GM23338 (cell line): Measurements from ENCODE around the gene BEST2.

ENCODE experiments used
- CREB1 ChIP-seq: fragments of 250-450 bp; sonication (Bioruptor Pico); IDR thresholded peaks from 2 replicates; pipeline ENCODE4 v1.5.0; 2020; ENCODE audit warnings: low read depth, mild to moderate bottlenecking, moderate library complexity
- EZH2 ChIP-seq: fragments of 200-600 bp; sonication (generic); IDR thresholded peaks from one replicate; pipeline ENCODE4 v1.8.0; 2017; ENCODE audit warnings: antibody characterized with exemption, mild to moderate bottlenecking, low read depth; ENCODE audit not compliant: unreplicated experiment
- EZH2phosphoT487 ChIP-seq: fragments of 200-600 bp; sonication (generic); IDR thresholded peaks from one replicate; pipeline ENCODE4 v1.8.1; 2018; ENCODE audit warnings: antibody characterized with exemption; ENCODE audit not compliant: unreplicated experiment
- JUNB ChIP-seq: IDR thresholded peaks from one replicate; pipeline ENCODE4 v1.6.1; 2016; ENCODE audit warnings: antibody characterized with exemption; ENCODE audit not compliant: unreplicated experiment
- POLR2AphosphoS5 ChIP-seq: IDR thresholded peaks from 2 replicates; pipeline ENCODE4 v1.6.1; 2016; ENCODE audit warnings: antibody characterized with exemption, low read depth
- STAT1 ChIP-seq: IDR thresholded peaks from one replicate; pipeline ENCODE4 v1.6.1; 2016; ENCODE audit warnings: antibody characterized with exemption; ENCODE audit not compliant: unreplicated experiment
- TF ChIP-seq, protein P1 (sequence below), 2 experiments: fragments of 200-600 bp in 1 of 2; sonication (generic) in 1 of 2; conservative IDR thresholded peaks; 2 replicates each; pipeline versions ENCODE4 v1.5.1 to v1.6.1; 2016 to 2017; ENCODE audit warnings: antibody characterized with exemption in 2 of 2, low read depth in 2 of 2, mild to moderate bottlenecking in 2 of 2, moderate library complexity in 1 of 2
- TF ChIP-seq, protein P2 (sequence below): IDR thresholded peaks from one replicate; pipeline ENCODE4 v1.6.1; 2018; ENCODE audit warnings: antibody characterized with exemption; ENCODE audit not compliant: unreplicated experiment
- TF ChIP-seq, protein P3 (sequence below): IDR thresholded peaks from 2 replicates; pipeline ENCODE4 v1.6.1; 2016; ENCODE audit warnings: antibody characterized with exemption

DNA sequence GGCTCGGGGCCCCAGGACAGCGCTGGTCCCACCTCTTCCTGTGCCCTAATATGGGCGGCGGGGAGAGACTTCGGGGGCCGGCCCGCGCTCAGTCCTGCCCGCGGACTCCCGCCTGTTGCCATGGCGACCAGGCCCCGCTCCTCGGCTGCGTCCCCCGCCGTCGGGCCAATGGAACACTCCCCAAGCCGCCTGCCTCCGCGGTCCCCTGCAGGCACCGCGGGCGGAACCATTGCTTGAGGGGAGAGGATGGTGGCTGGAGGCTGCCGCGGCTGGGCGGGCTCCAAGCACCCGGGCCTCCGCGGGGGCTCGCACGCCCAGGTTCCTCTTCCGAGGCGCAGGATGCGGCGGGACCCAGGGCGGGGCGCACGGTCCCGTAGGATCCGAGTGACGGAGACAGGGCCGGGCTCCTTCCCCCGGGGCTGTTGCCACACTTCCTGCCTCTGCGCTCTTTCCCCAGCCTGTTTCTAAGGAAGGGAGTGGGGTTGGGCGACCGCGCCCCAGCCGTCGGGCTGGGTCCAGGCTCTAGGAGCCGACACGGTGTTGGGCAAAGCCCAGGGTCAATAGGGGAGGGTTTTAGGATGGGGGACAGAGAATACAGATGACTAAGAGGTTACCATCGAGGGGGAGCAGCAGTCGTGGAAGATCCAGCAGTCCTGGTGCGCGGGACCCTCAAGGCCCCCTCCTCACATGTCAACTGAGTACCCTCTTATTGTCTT, 38.5 kb downstream of the BEST2 start:
- TF ChIP-seq, protein P1, sequence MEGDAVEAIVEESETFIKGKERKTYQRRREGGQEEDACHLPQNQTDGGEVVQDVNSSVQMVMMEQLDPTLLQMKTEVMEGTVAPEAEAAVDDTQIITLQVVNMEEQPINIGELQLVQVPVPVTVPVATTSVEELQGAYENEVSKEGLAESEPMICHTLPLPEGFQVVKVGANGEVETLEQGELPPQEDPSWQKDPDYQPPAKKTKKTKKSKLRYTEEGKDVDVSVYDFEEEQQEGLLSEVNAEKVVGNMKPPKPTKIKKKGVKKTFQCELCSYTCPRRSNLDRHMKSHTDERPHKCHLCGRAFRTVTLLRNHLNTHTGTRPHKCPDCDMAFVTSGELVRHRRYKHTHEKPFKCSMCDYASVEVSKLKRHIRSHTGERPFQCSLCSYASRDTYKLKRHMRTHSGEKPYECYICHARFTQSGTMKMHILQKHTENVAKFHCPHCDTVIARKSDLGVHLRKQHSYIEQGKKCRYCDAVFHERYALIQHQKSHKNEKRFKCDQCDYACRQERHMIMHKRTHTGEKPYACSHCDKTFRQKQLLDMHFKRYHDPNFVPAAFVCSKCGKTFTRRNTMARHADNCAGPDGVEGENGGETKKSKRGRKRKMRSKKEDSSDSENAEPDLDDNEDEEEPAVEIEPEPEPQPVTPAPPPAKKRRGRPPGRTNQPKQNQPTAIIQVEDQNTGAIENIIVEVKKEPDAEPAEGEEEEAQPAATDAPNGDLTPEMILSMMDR (conservative IDR thresholded peaks at IDR 0.05; ENCODE audit: low read depth in 2 of 2): no peak
- peak; percentile 50; the same call in 1 of the 2 replicates for TF ChIP-seq POLR2AphosphoS5
- no peak for TF ChIP-seq EZH2
- TF ChIP-seq EZH2phosphoT487: no peak
- TF ChIP-seq, protein P2, sequence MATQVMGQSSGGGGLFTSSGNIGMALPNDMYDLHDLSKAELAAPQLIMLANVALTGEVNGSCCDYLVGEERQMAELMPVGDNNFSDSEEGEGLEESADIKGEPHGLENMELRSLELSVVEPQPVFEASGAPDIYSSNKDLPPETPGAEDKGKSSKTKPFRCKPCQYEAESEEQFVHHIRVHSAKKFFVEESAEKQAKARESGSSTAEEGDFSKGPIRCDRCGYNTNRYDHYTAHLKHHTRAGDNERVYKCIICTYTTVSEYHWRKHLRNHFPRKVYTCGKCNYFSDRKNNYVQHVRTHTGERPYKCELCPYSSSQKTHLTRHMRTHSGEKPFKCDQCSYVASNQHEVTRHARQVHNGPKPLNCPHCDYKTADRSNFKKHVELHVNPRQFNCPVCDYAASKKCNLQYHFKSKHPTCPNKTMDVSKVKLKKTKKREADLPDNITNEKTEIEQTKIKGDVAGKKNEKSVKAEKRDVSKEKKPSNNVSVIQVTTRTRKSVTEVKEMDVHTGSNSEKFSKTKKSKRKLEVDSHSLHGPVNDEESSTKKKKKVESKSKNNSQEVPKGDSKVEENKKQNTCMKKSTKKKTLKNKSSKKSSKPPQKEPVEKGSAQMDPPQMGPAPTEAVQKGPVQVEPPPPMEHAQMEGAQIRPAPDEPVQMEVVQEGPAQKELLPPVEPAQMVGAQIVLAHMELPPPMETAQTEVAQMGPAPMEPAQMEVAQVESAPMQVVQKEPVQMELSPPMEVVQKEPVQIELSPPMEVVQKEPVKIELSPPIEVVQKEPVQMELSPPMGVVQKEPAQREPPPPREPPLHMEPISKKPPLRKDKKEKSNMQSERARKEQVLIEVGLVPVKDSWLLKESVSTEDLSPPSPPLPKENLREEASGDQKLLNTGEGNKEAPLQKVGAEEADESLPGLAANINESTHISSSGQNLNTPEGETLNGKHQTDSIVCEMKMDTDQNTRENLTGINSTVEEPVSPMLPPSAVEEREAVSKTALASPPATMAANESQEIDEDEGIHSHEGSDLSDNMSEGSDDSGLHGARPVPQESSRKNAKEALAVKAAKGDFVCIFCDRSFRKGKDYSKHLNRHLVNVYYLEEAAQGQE: no peak
- TF ChIP-seq JUNB: no peak
- TF ChIP-seq, protein P3, sequence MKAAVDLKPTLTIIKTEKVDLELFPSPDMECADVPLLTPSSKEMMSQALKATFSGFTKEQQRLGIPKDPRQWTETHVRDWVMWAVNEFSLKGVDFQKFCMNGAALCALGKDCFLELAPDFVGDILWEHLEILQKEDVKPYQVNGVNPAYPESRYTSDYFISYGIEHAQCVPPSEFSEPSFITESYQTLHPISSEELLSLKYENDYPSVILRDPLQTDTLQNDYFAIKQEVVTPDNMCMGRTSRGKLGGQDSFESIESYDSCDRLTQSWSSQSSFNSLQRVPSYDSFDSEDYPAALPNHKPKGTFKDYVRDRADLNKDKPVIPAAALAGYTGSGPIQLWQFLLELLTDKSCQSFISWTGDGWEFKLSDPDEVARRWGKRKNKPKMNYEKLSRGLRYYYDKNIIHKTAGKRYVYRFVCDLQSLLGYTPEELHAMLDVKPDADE: 0 out of 2 replicates have a peak, but pooled peaks have one; percentile 21
- no peak for TF ChIP-seq STAT1
- no peak for TF ChIP-seq CREB1 (CRISPR knock-in tag)
